NCI-H2227 (cell line): ENCODE measurements around the gene C3.
"Not testable (repeated sequence)": the region's sequence is repeated elsewhere in the genome, so short reads cannot be mapped to it uniquely, and the experiment has no call there.

ENCODE experiments used
- DNase-seq: peaks from one replicate; lab custom pipeline; 2025; ENCODE audit not compliant: unreplicated experiment; lab: John Stamatoyannopoulos, UW

C3 gene

DNA sequence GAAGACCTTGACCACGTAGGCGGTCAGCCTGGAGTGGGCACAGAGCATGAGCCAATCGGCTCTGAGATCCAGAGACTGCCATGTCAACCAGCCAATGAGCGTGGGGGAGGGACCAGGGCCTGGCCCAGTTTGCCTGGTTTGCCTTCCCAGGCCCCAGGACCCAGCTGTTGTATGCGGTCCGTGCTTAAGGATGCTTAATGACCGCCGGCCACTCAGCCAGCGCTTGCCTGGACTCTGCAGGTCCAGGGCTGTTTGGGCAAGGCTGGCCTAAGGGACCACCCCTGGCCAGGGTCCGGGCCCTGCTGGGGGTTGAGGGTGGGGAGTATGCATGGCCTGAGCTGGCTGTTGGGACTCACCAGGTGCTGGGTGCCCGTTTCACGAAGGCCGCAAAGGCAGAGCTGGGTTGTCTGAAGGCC, 27.4 kb downstream of the C3 start:
- no peak for DNase-seq

DNA sequence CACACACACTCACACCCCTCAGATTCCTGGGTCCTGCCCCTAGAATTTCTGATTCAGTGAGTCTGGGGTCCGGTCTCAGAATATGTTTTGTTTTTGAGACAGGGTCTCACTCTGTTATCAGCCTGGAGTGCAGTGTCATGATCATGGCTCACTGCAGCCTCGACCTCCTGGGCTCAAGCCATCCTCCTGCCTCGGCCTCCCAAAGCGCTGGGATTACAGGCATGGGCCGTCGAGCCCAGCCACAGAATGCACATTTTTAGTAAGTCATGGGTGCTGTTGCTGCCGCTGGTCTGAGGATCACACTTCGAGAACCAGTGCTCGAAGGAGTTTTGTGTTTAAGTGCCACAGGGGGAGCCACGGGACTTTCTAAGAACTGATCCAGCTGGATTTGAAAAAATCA, 28.4 kb downstream of the C3 start:
- no peak for DNase-seq

DNA sequence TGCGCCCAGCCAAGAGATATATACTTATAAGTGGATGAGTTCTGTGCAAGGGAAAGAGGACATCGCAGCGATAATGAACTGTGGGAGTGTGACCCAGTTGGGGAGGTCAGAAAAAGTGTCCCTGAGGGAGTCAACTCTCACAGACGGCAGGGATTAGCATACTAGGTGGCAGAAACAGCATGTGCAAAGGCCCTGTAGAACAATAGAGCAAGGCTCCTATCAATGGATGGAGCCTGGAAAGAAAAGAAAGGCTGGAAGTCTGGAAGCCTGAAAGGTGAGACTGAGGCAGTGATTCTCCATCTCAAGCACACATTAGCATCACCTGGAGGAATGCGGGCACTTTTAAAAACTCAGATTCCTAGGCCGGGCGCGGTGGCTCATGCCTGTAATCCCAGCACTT, 29.1 kb downstream of the C3 start:
- DNase-seq = no peak

DNA sequence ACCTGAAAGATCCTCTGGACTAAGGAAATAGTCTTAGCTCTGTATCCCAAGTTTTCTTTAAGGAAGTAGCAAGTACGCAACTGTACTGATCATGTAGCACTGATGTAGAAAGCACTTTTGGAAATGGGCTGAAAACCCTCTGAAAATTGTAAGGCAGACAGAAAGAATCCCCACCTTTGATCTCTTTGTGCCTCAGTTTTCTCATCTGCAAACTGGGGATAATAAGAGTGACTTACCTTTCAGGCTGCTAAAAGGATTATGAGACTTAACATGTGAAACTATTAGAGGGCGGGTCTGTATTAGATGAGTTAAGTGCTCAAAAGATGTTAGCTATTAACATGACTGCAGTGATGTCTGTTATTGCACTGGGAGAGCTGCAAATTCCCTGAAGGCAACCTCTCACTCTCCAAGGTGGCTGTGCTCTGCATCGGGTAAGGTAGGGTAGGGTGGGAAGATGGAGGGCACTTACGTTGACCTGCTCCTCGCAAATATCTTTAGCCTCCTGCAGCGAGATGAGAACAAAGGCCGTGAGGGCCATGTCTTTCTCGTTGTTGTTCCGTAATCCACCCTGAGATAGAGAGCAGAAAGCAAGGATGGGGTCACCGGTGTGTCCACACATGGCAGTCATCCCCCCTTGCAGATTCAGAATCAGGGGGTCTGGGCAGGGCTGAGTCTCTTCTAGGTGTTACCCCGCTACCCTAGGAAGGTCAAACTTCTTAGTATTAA, 30.1 kb downstream of the C3 start:
- no peak for DNase-seq

DNA sequence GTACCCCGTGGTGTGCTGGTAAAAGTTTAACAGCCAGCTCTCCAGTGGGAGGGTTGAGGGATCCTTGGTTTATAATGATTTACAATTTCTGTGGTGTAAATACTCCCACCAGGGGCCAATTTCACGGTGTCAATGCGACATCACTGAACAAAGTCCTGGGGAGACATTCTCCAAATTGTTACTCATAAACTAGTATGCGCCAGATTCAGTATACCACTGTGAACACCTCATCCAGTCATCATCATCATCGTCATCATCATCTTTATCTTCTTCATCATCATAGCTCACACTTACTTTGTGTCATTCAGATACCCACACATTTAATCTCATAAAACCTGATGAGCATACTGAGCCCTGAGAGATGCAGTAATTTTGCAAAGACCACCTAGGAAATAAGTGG, 33.3 kb downstream of the C3 start:
- DNase-seq = no peak

DNA sequence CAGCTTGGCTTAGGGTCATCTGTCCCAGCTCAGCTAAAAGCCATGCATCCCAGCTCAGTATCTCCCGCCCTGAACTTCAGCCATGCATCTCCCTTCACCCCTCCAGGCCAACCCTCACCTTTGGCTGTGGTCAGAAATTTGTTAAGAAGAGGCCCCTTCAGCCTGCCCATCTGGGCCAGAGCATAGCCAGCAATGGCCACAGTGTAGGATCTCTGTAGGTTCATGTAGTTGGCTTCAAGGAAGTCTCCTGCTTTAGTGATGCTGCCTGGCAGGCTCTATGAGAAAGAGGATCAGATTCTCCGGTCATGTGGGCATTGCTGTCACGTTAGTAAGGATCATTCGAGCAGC, 33.8 kb downstream of the C3 start:
- no peak for DNase-seq

DNA sequence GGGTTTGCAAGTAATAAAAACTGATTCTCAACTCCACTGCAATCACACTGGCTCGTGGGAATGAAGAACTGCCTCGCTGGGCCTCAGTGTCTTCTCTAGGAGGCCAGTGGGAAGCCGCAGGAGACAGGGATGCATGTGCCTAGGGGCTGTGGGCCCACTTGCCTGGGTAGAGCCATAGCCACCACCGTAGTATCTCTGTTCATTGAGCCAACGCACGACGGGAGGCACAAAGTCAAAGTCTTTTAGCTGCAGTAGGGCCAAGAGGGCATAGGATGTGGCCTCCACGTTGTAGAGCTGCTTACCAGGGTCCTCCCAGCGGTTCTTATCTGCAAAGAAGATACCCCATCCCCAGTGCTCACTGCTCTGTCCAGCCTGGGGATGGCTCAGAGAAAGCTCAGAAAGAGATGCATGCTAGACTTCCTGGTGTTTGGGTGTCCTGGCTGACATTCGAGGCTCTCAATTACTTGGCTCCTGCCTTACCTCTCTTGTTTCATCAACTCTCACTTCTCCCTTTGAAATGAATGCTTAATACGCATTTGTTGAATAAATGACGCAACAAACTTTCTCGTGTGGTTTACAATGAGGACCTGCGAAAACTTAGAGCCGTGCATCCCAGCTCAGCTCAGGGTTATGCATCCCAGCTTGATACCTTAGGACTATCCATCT, 34.4 kb downstream of the C3 start:
- DNase-seq = no peak

DNA sequence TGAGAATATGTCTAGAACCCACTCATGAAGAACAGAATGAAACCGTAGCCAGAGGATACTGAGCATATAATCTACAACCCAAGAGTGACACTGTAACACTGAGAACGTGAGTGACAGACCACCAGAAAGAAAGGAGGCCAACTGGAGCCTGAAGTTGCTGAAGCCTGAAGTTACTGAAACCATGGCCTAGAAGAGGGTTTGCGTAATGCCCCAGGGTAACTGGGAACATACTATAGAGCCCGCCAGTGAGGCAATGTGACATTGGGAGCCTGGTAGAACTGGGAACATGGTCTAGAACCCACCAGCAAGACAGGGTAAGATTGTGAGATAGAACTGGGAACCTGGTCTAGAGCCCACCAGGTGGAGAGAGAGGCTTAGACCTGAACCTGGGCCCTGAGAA, 35.0 kb downstream of the C3 start:
- DNase-seq = no peak

DNA sequence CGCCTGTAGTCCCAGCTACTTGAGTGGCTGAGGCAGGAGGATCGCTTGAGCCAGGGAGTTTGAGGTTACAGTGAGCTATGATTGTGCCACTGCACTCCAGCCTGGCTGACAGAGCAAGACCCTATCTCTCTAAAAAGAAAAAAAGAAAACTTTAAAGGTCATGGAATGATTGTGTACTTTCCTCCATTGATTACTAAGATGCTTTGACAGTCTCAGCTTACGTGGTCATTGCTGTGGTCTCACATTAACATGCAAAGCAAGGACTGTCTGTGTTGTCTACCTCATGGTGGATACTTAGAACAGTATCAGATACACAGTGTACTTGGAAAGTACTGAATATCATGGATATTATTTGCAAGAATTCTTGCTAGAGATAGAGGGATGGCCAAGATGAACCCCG, 36.5 kb downstream of the C3 start:
- DNase-seq = no peak

DNA sequence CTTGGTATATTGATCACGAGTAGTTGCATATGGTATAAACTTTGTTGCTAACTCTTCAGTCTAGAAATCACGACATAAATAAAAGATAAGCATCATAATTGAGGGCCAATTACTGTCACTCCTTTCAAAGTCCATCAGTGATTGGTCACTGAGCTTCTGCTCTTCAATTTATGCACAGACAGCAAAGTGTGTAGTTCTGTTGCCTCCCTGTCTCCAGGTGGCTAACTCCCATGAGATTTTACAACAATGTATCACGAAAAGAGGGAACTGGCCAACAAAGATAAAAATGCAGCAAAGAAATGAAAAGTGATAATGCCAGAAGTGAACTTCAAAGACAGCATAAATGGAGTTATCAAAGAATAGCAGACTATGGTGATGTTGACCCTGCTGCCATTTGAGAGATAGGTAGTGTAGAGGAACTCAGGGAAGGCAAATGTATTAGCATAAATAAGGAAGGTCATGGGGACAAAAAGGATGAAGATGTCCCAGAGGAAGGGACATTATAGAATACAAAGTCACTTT, 37.8 kb downstream of the C3 start:
- no peak for DNase-seq

DNA sequence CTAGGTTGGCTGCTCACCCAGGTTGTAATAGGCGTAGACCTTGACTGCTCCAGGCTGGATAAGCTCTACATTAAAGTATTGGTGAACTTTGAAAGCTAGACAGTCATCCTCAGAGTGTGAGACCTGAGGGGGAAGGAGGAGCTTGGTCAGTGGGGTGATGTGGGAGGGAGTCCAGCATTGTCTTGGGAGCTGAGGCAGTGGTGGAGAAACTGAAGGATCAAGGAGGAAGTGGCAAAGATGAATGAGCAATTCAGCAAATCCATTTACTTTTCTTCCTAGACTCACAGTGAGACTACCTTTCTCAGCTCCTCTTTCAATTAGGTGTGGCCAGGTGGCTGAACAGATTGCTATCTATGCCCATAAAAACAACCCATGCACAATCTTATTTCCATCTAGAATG, 40.3 kb downstream of the C3 start:
- DNase-seq = no peak

DNA sequence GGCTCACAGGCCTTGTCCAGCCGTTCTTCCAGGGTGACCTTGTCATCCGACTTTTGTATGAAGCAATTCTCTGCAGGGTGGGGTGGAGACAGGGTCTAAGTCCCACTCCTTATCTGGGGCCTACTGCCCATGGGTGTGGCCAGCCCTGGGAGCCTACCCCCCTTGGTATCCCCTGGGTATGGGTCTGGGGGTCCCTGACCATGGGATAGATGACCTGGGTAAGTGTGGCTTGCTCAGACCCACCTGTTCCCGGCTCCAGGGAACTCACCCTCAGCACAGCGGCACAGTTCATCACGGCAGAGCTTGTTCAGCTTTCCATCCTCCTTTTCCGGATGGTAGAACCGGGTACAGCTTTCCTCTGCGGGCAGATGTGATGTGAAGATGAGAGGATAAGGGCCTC, 41.3 kb downstream of the C3 start:
- DNase-seq = no peak

DNA sequence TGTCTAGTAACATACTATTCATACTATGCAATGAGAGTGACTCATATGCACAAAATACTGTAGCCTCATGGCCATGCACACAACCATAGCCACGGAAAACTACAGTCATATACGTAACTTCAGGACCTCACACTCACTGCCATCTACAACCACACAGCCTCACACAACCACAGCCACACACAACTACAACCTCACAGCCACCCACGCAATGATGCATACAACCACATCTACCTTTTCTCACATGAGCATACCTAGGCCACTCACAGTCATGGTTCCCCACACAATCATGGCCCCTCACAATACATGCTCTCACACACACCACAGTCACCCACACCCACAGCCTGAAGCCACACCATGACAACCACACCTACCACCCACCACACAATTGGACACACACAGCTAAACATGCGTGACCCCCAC, 41.8 kb downstream of the C3 start:
- no peak for DNase-seq

DNA sequence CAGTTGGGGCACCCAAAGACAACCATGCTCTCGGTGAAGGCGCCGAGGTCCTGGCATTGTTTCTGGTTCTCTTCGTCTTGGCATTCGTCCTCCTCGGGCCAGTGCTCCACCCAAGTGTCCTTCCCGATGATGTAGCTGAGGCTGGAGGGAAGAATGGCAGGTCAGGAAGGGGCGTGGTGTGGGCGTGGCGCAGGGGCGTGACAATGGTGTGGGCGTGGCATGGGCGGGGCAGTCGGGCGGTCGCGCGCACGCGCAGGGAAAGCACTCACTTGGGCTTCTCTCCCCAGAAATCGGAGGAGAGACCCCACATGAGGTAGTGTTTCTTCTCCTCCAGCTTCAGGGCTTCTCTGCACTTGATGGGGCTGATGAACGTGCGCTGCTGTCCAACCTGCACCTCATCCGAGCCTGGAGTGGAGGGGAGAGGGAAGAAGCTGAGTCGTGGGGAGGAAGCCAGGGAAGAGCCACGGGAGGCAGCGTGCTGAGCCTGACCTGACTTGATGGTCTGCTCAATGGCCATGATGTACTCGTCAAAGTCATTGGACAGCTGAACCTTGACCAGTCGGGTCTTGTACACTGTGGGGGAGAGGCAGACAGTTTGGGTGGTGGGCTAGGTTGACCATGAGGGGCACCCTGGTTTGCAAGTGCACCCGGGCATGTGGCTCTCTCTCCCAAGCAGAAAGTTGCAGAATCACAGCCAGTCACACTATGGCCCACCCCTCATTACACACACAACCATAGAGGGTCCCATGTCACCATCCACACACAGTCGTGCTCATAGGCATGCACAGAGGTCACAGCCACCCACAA, 42.4 kb downstream of the C3 start:
- DNase-seq = peak; percentile 14

DNA sequence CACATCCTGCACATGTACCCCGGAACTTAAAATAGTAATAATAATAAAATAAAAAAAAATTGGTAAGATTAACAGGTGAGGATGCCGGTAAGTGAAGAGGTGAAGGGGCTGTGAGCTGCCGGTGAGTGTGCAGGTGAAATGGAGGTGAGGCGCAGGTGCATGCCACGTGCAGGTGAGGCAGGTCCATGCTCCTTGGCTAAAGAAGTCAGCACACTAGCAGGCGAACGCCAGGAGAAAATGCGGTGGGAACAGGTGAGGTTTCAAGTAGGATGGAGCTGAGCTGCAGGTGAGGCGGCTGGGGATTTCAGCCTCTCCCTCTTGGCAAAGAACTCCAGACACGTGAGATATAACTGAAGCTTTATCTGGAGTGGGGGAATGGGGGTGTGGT, 43.0 kb downstream of the C3 start:
- DNase-seq = no peak

DNA sequence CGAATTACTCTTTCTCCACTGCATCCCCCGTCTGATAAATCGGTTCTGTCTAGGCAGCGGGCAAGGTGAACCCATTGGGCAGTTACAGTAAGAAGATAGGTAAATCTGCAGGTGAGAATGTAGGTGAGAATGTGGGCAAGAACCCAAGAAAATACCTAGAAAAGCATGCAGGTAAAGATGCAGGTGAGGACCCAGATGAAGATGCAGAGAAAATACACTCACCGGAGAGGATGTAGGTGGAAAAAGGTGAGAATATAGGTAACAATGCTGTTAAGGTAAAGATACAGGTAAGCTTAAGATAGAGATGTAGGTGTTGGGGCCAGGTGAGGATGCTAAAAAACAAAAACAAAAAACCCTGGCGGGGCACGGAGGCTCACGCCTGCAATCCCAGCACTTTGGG, 44.2 kb downstream of the C3 start:
- no peak for DNase-seq

DNA sequence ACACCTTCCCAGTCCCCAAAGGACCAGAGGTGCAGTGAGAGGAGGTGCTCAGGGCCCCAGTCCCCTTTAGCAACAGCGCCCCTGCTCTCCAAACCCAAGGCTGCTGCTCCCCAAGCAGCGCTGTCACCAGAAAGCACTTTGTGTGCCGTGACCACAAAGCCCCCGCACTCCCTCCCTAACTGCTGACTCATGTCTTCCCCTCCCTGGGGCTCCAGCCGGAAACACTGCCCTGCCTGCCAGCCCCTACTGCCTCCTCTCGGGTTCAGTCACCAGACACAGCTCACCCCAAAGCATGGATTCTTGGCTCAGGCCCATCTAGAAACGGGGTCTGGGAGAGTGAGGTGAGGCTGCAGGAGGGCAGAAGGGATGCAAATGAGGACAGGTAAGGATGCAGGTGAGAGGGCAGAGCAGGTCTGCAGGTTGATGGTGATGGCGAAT, 45.6 kb downstream of the C3 start:
- DNase-seq = no peak

DNA sequence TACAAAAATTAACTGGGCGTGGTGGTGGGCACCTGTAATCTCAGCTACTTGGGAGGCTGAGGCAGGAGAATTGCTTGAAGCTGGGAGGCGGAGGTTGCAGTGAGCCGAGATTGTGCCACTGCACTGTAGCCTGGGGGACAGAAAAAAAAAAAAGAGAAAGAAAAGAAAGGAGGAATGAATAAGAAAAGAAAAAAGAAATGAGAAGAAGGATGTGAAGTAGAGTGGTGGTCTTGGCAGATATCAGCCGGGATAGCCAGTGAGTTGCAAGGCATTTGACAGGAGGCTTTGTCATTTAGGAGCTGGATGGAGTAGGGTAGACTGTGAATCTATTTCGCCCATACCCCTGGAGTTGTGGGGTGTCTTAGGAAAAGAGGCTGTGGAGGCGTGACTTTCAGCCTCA, 46.0 kb downstream of the C3 start:
- DNase-seq = not testable (repeated sequence)

DNA sequence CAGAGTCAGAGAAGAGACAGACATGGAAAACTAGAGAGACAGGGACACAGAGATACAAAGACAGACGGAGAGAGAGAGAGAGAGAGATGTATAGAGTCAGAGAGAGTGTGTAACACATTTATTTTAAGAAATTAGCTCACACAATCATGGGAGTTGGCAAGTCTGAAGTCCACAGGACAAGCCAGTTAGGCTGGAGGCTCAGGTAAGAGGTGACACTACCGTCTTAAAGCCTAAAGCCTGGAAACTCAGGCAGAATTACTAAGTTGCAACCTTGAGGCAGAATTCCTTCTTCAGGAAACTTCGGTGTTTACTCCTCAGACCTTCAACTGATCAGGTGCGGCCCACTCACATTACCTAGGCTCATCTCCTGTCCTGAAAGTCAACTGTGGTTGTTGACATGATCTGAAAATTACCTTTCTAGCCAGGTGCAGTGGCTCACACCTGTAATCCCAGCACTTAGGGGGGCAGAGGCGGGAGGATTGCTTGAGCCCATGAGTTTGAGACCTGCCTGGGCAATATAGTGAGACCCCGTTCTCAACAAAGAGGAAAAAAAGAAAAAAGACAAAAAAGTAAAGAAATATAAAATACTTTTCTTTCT, 47.7 kb downstream of the C3 start:
- no peak for DNase-seq

DNA sequence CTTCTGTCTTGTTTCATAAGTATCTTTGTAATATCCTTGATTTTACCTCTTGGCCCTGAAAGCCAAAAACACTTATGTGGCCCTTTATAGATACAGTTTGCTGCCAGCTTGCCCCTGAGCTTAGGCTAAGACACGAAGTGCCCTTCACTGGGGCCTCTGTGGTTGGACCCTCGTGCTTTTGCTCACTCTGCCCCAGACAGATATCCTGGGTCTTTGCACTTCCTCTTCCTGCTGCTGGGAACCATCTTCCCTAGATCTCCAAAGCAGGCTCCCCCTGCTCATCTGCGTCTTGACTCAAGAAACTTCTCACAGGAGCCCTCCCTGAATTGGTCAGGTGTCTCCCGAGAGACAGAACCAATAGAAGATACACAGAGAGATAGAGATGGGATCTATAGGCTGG, 48.5 kb downstream of the C3 start:
- DNase-seq = no peak

DNA sequence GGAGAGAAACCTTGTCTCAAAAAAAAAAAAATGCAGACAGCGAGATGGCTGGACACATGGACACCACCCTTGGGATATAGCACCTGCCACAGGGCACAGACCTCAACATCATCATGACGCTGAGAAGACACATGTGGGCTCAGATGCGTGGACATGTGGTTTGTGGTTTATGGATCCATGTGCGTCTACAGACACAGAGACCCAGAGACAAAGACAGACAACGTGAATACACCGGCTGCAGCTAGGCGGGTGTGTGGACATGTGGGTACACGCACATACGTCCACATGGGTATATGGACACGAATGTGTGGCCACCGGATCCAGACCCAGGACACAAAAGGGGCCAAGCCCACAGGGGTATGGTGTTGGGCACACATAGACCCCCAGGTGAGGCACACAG, 51.8 kb downstream of the C3 start:
- DNase-seq = no peak
